WTC11 (cell line): Measurements from ENCODE around the gene COX14. TPM values are rescaled to one million over a fixed set of nuclear protein-coding genes. Genes with fewer than 3 reads are reported as not detected.

Experiments used
- ATAC-seq: fragments of 200-7000 bp; cut with Tn5 transposase; 2 replicates; pipeline ENCODE4 v1.10.0; 2021; ENCODE audit warnings: mild to moderate bottlenecking, moderate library complexity
- CTCF ChIA-PET: fragments of 300-600 bp; sonication (Branson Sonifier 250); formaldehyde crosslinking; loops from one replicate; lab custom pipeline; 2021; ENCODE audit warnings: antibody characterized with exemption; lab: Charles Lee
- POLR2A ChIA-PET: fragments of 350-600 bp; sonication (Branson Sonifier 250); formaldehyde crosslinking; loops from one replicate; lab custom pipeline; 2021; ENCODE audit warnings: antibody characterized with exemption; lab: Charles Lee
- DNase-seq: peaks from one replicate; pipeline ENCODE4 v3.0.0; 2021; ENCODE audit warnings: low spot score
- H3K27ac Mint-ChIP-seq: 2 replicates; pipeline ENCODE4 v1.8.0; 2021; ENCODE audit warnings: mixed read lengths
- H3K27me3 Mint-ChIP-seq: 2 replicates; pipeline ENCODE4 v1.8.0; 2021; ENCODE audit warnings: low read depth, mild to moderate bottlenecking, moderate library complexity, mixed read lengths
- H3K36me3 Mint-ChIP-seq: 2 replicates; pipeline ENCODE4 v1.8.0; 2021; ENCODE audit warnings: mixed read lengths
- H3K4me1 Mint-ChIP-seq: 2 replicates; pipeline ENCODE4 v1.8.0; 2022; ENCODE audit warnings: mixed read lengths
- H3K4me3 Mint-ChIP-seq: 2 replicates; pipeline ENCODE4 v1.8.0; 2021; ENCODE audit warnings: mild to moderate bottlenecking, moderate library complexity, mixed read lengths
- H3K9me3 Mint-ChIP-seq: 2 replicates; pipeline ENCODE4 v1.8.0; 2021; ENCODE audit warnings: mixed read lengths
- ATF1 ChIP-seq: sonication (generic); formaldehyde crosslinking; IDR thresholded peaks from 2 replicates; pipeline ENCODE4 v1.8.1; 2023; ENCODE audit warnings: mild to moderate bottlenecking, moderate library complexity, missing genetic modification reagents
- FOXP1 ChIP-seq: sonication (generic); formaldehyde crosslinking; IDR thresholded peaks from 2 replicates; pipeline ENCODE4 v1.8.0; 2022; ENCODE audit warnings: missing genetic modification reagents, mild to moderate bottlenecking, moderate library complexity, borderline replicate concordance
- IRF2 ChIP-seq: sonication (generic); formaldehyde crosslinking; IDR thresholded peaks from 2 replicates; pipeline ENCODE4 v1.8.0; 2022; ENCODE audit warnings: low read depth, missing genetic modification reagents, borderline replicate concordance
- JUN ChIP-seq: sonication (generic); formaldehyde crosslinking; IDR thresholded peaks from 2 replicates; pipeline ENCODE4 v1.8.0; 2023; ENCODE audit warnings: mild to moderate bottlenecking, missing genetic modification reagents
- NFYB ChIP-seq: sonication (generic); formaldehyde crosslinking; conservative IDR thresholded peaks from 2 replicates; pipeline ENCODE4 v1.8.0; 2022; ENCODE audit warnings: low read depth, missing genetic modification reagents
- SOX15 ChIP-seq: fragments of 250-450 bp; sonication (Bioruptor Pico); IDR thresholded peaks from 2 replicates; pipeline ENCODE4 v1.9.0; 2021; ENCODE audit warnings: mild to moderate bottlenecking
- SP1 ChIP-seq: sonication (generic); formaldehyde crosslinking; conservative IDR thresholded peaks from 2 replicates; pipeline ENCODE4 v1.8.1; 2022; ENCODE audit warnings: missing genetic modification reagents
- ZNF121 ChIP-seq: sonication (generic); formaldehyde crosslinking; IDR thresholded peaks from 2 replicates; pipeline ENCODE4 v1.8.0; 2023; ENCODE audit warnings: missing genetic modification reagents
- total RNA-seq: library from RNA; stranded (reverse); gene quantifications from 3 replicates; pipeline ENCODE4 v1.2.3, GENCODE V29; 2021
- TF ChIP-seq, protein P1 (sequence below): fragments of 250-450 bp; sonication (Bioruptor Pico); IDR thresholded peaks from 2 replicates; pipeline ENCODE4 v1.9.0; 2021; ENCODE audit warnings: mild to moderate bottlenecking
- TF ChIP-seq, protein P2 (sequence below): sonication (generic); formaldehyde crosslinking; IDR thresholded peaks from 2 replicates; pipeline ENCODE4 v1.8.1; 2023; ENCODE audit warnings: mild to moderate bottlenecking, missing genetic modification reagents, moderate library complexity
- TF ChIP-seq, protein P3 (sequence below): sonication (generic); formaldehyde crosslinking; IDR thresholded peaks from 2 replicates; pipeline ENCODE4 v1.8.0; 2023; ENCODE audit warnings: mild to moderate bottlenecking, missing genetic modification reagents
- TF ChIP-seq, protein P4 (sequence below): fragments of 200-600 bp; IDR thresholded peaks from 2 replicates; pipeline ENCODE4 v1.8.0; 2022; ENCODE audit warnings: antibody characterized with exemption
- TF ChIP-seq, protein P5 (sequence below): fragments of 250-450 bp; sonication (Bioruptor Pico); IDR thresholded peaks from 2 replicates; pipeline ENCODE4 v1.8.0; 2021; ENCODE audit warnings: mild to moderate bottlenecking
- TF ChIP-seq, protein P6 (sequence below): sonication (generic); formaldehyde crosslinking; IDR thresholded peaks from 2 replicates; pipeline ENCODE4 v1.8.0; 2022; ENCODE audit warnings: missing genetic modification reagents
- TF ChIP-seq, protein P7 (sequence below): fragments of 250-450 bp; sonication (Bioruptor Pico); IDR thresholded peaks from 2 replicates; pipeline ENCODE4 v1.9.0; 2021; ENCODE audit warnings: mild to moderate bottlenecking, borderline replicate concordance
- TF ChIP-seq, protein P8 (sequence below): fragments of 250-450 bp; sonication (Bioruptor Pico); IDR thresholded peaks from 2 replicates; pipeline ENCODE4 v2.1.2; 2022; ENCODE audit warnings: mild to moderate bottlenecking, moderate library complexity

Gene COX14
- total RNA-seq, 1 experiment from 2014 or later = 41.4 TPM

DNA sequence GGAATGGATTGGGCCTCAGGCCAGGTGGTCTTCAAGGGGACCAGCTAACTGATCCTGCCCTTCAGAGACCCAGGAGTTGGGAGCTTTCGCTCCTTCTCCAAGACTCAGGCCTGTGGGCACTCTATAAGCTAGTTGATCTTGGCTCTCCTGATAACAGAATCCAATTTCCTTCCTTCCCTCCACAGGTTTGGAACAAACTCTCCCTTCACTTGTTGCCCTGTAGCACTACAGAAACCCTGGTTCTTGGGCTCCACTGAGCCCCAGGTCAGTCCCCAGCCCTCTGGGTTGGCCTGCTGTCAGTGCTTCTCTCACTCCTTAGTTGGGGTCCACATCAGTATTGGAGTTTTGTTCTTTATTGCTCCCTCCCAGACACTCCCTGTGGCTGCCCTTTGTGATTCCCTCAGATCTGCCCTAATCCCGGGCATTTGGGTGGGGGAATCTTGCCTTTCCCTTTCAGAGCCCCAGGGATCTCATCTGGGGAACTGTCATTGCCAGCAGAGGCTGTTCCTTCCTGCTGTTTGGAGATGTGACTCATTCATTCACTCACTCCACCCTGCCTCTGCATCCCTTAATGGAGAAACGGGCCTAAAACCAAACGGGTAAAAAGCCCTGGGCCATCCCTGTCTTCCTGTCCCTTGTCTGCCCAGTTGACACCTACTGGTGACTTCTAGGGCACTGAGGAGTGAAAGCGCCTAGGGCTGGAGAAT is 12.6 kb upstream of the COX14 start:
- TF ChIP-seq IRF2 (CRISPR knock-in tag) (no peak), FOXP1 (no peak), SOX15 (CRISPR knock-in tag) (no peak), SP1 (no peak), JUN (CRISPR knock-in tag) (no peak), ATF1 (CRISPR knock-in tag) (no peak), NFYB (CRISPR knock-in tag) (no peak), ZNF121 (no peak)
- TF ChIP-seq, protein P1, sequence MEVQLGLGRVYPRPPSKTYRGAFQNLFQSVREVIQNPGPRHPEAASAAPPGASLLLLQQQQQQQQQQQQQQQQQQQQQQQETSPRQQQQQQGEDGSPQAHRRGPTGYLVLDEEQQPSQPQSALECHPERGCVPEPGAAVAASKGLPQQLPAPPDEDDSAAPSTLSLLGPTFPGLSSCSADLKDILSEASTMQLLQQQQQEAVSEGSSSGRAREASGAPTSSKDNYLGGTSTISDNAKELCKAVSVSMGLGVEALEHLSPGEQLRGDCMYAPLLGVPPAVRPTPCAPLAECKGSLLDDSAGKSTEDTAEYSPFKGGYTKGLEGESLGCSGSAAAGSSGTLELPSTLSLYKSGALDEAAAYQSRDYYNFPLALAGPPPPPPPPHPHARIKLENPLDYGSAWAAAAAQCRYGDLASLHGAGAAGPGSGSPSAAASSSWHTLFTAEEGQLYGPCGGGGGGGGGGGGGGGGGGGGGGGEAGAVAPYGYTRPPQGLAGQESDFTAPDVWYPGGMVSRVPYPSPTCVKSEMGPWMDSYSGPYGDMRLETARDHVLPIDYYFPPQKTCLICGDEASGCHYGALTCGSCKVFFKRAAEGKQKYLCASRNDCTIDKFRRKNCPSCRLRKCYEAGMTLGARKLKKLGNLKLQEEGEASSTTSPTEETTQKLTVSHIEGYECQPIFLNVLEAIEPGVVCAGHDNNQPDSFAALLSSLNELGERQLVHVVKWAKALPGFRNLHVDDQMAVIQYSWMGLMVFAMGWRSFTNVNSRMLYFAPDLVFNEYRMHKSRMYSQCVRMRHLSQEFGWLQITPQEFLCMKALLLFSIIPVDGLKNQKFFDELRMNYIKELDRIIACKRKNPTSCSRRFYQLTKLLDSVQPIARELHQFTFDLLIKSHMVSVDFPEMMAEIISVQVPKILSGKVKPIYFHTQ (CRISPR knock-in tag) = no peak
- TF ChIP-seq, protein P2, sequence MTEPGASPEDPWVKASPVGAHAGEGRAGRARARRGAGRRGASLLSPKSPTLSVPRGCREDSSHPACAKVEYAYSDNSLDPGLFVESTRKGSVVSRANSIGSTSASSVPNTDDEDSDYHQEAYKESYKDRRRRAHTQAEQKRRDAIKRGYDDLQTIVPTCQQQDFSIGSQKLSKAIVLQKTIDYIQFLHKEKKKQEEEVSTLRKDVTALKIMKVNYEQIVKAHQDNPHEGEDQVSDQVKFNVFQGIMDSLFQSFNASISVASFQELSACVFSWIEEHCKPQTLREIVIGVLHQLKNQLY = no peak
- TF ChIP-seq, protein P3, sequence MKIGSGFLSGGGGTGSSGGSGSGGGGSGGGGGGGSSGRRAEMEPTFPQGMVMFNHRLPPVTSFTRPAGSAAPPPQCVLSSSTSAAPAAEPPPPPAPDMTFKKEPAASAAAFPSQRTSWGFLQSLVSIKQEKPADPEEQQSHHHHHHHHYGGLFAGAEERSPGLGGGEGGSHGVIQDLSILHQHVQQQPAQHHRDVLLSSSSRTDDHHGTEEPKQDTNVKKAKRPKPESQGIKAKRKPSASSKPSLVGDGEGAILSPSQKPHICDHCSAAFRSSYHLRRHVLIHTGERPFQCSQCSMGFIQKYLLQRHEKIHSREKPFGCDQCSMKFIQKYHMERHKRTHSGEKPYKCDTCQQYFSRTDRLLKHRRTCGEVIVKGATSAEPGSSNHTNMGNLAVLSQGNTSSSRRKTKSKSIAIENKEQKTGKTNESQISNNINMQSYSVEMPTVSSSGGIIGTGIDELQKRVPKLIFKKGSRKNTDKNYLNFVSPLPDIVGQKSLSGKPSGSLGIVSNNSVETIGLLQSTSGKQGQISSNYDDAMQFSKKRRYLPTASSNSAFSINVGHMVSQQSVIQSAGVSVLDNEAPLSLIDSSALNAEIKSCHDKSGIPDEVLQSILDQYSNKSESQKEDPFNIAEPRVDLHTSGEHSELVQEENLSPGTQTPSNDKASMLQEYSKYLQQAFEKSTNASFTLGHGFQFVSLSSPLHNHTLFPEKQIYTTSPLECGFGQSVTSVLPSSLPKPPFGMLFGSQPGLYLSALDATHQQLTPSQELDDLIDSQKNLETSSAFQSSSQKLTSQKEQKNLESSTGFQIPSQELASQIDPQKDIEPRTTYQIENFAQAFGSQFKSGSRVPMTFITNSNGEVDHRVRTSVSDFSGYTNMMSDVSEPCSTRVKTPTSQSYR (CRISPR knock-in tag) = no peak
- TF ChIP-seq, protein P4, sequence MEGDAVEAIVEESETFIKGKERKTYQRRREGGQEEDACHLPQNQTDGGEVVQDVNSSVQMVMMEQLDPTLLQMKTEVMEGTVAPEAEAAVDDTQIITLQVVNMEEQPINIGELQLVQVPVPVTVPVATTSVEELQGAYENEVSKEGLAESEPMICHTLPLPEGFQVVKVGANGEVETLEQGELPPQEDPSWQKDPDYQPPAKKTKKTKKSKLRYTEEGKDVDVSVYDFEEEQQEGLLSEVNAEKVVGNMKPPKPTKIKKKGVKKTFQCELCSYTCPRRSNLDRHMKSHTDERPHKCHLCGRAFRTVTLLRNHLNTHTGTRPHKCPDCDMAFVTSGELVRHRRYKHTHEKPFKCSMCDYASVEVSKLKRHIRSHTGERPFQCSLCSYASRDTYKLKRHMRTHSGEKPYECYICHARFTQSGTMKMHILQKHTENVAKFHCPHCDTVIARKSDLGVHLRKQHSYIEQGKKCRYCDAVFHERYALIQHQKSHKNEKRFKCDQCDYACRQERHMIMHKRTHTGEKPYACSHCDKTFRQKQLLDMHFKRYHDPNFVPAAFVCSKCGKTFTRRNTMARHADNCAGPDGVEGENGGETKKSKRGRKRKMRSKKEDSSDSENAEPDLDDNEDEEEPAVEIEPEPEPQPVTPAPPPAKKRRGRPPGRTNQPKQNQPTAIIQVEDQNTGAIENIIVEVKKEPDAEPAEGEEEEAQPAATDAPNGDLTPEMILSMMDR = no peak
- TF ChIP-seq, protein P5, sequence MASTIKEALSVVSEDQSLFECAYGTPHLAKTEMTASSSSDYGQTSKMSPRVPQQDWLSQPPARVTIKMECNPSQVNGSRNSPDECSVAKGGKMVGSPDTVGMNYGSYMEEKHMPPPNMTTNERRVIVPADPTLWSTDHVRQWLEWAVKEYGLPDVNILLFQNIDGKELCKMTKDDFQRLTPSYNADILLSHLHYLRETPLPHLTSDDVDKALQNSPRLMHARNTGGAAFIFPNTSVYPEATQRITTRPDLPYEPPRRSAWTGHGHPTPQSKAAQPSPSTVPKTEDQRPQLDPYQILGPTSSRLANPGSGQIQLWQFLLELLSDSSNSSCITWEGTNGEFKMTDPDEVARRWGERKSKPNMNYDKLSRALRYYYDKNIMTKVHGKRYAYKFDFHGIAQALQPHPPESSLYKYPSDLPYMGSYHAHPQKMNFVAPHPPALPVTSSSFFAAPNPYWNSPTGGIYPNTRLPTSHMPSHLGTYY (CRISPR knock-in tag) = no peak
- TF ChIP-seq, protein P6, sequence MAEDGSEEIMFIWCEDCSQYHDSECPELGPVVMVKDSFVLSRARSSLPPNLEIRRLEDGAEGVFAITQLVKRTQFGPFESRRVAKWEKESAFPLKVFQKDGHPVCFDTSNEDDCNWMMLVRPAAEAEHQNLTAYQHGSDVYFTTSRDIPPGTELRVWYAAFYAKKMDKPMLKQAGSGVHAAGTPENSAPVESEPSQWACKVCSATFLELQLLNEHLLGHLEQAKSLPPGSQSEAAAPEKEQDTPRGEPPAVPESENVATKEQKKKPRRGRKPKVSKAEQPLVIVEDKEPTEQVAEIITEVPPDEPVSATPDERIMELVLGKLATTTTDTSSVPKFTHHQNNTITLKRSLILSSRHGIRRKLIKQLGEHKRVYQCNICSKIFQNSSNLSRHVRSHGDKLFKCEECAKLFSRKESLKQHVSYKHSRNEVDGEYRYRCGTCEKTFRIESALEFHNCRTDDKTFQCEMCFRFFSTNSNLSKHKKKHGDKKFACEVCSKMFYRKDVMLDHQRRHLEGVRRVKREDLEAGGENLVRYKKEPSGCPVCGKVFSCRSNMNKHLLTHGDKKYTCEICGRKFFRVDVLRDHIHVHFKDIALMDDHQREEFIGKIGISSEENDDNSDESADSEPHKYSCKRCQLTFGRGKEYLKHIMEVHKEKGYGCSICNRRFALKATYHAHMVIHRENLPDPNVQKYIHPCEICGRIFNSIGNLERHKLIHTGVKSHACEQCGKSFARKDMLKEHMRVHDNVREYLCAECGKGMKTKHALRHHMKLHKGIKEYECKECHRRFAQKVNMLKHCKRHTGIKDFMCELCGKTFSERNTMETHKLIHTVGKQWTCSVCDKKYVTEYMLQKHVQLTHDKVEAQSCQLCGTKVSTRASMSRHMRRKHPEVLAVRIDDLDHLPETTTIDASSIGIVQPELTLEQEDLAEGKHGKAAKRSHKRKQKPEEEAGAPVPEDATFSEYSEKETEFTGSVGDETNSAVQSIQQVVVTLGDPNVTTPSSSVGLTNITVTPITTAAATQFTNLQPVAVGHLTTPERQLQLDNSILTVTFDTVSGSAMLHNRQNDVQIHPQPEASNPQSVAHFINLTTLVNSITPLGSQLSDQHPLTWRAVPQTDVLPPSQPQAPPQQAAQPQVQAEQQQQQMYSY (CRISPR knock-in tag) = no peak
- TF ChIP-seq, protein P7, sequence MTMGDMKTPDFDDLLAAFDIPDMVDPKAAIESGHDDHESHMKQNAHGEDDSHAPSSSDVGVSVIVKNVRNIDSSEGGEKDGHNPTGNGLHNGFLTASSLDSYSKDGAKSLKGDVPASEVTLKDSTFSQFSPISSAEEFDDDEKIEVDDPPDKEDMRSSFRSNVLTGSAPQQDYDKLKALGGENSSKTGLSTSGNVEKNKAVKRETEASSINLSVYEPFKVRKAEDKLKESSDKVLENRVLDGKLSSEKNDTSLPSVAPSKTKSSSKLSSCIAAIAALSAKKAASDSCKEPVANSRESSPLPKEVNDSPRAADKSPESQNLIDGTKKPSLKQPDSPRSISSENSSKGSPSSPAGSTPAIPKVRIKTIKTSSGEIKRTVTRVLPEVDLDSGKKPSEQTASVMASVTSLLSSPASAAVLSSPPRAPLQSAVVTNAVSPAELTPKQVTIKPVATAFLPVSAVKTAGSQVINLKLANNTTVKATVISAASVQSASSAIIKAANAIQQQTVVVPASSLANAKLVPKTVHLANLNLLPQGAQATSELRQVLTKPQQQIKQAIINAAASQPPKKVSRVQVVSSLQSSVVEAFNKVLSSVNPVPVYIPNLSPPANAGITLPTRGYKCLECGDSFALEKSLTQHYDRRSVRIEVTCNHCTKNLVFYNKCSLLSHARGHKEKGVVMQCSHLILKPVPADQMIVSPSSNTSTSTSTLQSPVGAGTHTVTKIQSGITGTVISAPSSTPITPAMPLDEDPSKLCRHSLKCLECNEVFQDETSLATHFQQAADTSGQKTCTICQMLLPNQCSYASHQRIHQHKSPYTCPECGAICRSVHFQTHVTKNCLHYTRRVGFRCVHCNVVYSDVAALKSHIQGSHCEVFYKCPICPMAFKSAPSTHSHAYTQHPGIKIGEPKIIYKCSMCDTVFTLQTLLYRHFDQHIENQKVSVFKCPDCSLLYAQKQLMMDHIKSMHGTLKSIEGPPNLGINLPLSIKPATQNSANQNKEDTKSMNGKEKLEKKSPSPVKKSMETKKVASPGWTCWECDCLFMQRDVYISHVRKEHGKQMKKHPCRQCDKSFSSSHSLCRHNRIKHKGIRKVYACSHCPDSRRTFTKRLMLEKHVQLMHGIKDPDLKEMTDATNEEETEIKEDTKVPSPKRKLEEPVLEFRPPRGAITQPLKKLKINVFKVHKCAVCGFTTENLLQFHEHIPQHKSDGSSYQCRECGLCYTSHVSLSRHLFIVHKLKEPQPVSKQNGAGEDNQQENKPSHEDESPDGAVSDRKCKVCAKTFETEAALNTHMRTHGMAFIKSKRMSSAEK (CRISPR knock-in tag) = no peak
- TF ChIP-seq, protein P8, sequence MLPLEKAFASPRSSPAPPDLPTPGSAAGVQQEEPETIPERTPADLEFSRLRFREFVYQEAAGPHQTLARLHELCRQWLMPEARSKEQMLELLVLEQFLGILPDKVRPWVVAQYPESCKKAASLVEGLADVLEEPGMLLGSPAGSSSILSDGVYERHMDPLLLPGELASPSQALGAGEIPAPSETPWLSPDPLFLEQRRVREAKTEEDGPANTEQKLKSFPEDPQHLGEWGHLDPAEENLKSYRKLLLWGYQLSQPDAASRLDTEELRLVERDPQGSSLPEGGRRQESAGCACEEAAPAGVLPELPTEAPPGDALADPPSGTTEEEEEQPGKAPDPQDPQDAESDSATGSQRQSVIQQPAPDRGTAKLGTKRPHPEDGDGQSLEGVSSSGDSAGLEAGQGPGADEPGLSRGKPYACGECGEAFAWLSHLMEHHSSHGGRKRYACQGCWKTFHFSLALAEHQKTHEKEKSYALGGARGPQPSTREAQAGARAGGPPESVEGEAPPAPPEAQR (CRISPR knock-in tag) = no peak
- CTCF ChIA-PET = interaction anchor here (4.8 kb wide), 1 partner anchor 12 kb away, joined by 165 read pairs; the partner anchor contains the start of gene COX14
- H3K36me3 Mint-ChIP-seq = peaks cover 67% of the 10 kb centered on the region
- ATAC-seq (no peak), DNase-seq (no peak)
- no peak overlapping the region for H3K4me3 Mint-ChIP-seq
- POLR2A ChIA-PET = interaction anchor here (0.8 to 1.0 kb wide), 2 partner anchors 11 to 12 kb away, joined by 3 to 5 read pairs; partner anchors contain the start of gene COX14
- no peak overlapping the region for H3K27ac Mint-ChIP-seq
- no peaks in the 10 kb centered on the region for H3K9me3 Mint-ChIP-seq
- H3K27me3 Mint-ChIP-seq = no peaks in the 10 kb centered on the region
- peaks cover 30% of the 10 kb centered on the region for H3K4me1 Mint-ChIP-seq
